ENCODE results near the gene MRGPRG. TPM values are rescaled to one million over a fixed set of nuclear protein-coding genes. Genes with fewer than 3 reads are reported as not detected.

Gene MRGPRG
- total RNA-seq, 1 donor from 2014 or later = not detected

DNA sequence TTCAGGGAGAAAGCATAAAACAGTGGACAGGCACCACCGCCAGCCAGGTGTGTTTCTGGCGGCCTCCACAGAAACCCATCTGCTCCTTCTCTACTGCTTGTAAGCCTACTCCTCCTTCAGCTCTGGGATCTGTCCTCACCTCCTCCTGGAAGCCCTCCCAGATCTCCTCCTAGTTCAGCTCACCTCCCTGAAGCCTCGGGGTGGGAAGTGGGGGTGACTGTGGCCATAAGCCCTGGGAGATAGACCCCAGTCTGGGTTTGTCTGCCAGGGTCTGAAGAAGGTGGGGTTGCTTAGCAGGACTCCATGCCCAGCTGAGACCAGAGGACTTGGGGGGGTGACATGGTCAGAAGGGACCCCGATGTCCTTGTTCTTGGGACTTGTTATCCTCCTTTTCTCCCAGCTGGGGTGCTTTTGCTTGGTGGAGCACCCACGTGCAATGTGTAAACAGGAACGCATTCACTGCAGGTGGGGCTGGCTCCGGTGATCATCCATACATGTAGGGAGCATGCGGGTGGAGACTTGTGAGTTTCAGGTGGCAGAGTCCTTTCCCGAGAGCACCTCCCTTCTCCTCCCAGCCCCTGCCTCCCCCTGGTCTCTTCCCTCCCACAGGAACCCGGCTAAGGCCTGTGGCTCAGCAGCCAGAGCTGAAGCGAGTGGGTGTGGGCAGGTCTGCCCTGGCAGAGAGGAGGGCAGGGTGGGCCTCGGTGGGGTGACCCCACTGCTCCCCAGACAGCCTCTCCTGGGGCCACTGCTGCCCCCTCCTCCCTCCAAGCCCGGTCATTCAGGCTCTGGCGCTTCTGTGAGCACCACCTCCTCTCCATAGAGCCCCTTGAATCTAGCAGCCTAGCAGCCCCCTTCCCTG, 25.9 kb downstream of the MRGPRG start:
- H3K27me3 ChIP-seq = no peaks in the 10 kb centered on the region

DNA sequence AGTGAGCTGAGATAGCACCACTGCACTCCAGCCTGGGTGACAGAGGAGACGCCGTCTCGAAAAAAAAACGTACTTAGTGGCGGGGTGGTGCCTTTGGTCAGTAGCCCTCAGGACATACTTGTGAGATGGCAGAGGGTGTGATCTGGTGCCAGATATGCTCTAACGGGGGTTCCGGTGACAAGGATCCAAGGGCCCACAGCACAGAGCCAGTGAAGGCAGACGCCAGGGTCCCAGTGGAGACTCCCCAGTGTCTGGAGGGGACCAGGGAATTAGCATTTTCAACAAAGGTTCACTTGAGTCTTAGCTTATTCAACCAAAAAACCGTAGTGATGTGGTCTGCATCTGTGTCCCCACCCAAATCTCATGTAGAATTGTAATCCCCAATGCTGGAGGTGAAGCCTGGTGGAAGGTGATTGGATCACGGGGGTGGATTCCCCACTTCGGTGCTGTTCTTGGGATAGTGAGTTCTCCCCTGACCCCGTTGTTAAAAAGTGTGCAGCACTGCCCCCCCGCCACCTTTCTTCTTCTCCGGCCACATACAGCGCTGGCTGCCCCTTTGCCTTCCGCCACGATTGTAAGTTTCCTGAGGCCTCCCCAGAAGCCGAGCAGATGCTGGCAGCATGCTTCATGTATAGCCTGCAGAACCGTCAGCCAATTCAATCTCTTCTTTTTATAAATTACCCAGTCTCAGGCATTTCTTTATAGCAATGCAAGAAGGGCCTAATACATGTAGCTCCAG, 26.9 kb downstream of the MRGPRG start:
- H3K4me3 ChIP-seq = no peak overlapping the region
- intact Hi-C loops (cut with DNase I) = no loop called here
- no peaks in the 10 kb centered on the region for H3K36me3 ChIP-seq
- no peaks in the 10 kb centered on the region for H3K27me3 ChIP-seq
- TF ChIP-seq, protein P1, sequence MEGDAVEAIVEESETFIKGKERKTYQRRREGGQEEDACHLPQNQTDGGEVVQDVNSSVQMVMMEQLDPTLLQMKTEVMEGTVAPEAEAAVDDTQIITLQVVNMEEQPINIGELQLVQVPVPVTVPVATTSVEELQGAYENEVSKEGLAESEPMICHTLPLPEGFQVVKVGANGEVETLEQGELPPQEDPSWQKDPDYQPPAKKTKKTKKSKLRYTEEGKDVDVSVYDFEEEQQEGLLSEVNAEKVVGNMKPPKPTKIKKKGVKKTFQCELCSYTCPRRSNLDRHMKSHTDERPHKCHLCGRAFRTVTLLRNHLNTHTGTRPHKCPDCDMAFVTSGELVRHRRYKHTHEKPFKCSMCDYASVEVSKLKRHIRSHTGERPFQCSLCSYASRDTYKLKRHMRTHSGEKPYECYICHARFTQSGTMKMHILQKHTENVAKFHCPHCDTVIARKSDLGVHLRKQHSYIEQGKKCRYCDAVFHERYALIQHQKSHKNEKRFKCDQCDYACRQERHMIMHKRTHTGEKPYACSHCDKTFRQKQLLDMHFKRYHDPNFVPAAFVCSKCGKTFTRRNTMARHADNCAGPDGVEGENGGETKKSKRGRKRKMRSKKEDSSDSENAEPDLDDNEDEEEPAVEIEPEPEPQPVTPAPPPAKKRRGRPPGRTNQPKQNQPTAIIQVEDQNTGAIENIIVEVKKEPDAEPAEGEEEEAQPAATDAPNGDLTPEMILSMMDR (IDR thresholded peaks at IDR 0.05) = no peak
- TF ChIP-seq POLR2AphosphoS5 (IDR thresholded peaks at IDR 0.05; ENCODE audit: insufficient read depth in 1 of 2, low read depth in 1 of 2) = no peak
- no peak for TF ChIP-seq POLR2A (IDR thresholded peaks at IDR 0.05)
- no peaks in the 10 kb centered on the region for H3K4me1 ChIP-seq
- no peak overlapping the region for H3K27ac ChIP-seq
- H3K9me3 ChIP-seq = no peaks in the 10 kb centered on the region
- no peak for DNase-seq (ENCODE audit: extremely low spot score in 2 of 2)

More for the DNA sequence above, 25.9 kb downstream of the MRGPRG start:
- H3K27ac ChIP-seq = no peak overlapping the region
- no peaks in the 10 kb centered on the region for H3K4me1 ChIP-seq
- no peaks in the 10 kb centered on the region for H3K36me3 ChIP-seq
- no peak for DNase-seq (ENCODE audit: extremely low spot score in 2 of 2)
- H3K9me3 ChIP-seq = no peaks in the 10 kb centered on the region
- intact Hi-C loops (cut with DNase I) = no loop called here
- H3K4me3 ChIP-seq = no peak overlapping the region
- TF ChIP-seq POLR2A (IDR thresholded peaks at IDR 0.05) (no peak), POLR2AphosphoS5 (IDR thresholded peaks at IDR 0.05; ENCODE audit: insufficient read depth in 1 of 2, low read depth in 1 of 2) (no peak)
- TF ChIP-seq, protein P1 (IDR thresholded peaks at IDR 0.05) = no peak

DNA sequence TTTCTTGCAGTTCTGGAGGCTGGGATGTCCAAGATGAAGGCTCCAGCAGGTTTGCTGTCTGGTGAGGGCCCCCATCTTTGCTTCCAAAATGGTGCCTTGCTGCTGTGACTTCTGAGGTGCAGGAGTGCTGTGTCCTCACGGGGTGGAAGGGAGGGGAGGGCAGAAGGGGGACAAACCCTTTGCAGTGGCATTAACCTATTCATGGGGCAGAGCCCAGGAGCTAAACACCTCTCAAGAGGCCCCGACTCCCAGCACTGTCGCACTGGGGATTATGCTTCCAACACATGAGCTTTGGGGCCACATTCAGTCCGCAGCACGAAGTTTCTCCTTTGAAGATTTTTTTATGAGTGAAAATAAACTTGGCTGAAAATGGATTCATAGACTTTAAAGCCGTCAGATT, 28.0 kb downstream of the MRGPRG start:
- DNase-seq (ENCODE audit: extremely low spot score in 2 of 2) = no peak

DNA sequence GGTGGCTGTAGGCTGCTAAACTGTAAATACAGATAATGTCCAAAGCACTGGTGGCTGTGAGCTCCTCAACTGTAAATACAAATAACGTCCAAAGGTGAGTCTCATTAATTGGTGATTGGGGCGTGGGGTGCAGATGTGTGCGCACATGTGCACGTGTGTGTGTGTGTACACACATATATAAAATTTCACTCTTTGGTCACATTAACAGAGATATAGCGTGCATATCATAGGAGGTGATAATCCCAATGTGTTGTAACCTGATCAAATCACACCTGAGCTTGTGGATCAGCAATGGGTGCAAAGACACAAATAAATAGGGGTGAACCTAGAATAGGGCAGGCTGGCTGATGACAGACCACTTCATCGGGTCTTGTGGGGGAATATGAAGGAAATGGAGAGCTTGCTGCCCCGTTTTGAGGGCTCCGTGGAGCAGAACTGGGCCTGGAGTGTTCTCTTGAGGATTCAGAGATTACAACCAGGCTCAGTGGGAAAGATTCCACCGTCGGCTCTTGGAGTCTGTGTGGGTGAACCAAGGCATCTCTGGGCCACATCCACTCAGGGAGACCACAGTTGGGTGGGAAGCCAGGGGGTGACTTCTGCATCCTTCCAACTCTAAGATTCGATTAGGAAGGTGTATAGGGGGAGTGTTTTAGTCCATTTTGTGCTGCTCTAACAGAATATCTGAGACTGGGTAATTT, 28.6 kb downstream of the MRGPRG start:
- no peak overlapping the region for H3K27ac ChIP-seq
- H3K27me3 ChIP-seq = no peaks in the 10 kb centered on the region
- TF ChIP-seq POLR2A (IDR thresholded peaks at IDR 0.05) (no peak), POLR2AphosphoS5 (IDR thresholded peaks at IDR 0.05; ENCODE audit: insufficient read depth in 1 of 2, low read depth in 1 of 2) (no peak)
- TF ChIP-seq, protein P1 (IDR thresholded peaks at IDR 0.05) = no peak
- no peaks in the 10 kb centered on the region for H3K36me3 ChIP-seq
- H3K4me3 ChIP-seq = no peak overlapping the region
- intact Hi-C loops (cut with DNase I) = no loop called here
- DNase-seq (ENCODE audit: extremely low spot score in 2 of 2) = no peak
- H3K4me1 ChIP-seq = no peaks in the 10 kb centered on the region
- no peaks in the 10 kb centered on the region for H3K9me3 ChIP-seq

More for the DNA sequence above, 28.0 kb downstream of the MRGPRG start:
- Histone ChIP-seq H3K9me3 (no peaks in the 10 kb centered on the region), H3K27me3 (no peaks in the 10 kb centered on the region), H3K36me3 (no peaks in the 10 kb centered on the region), H3K4me1 (no peaks in the 10 kb centered on the region), H3K4me3 (no peak overlapping the region), H3K27ac (no peak overlapping the region)
- no peak for TF ChIP-seq POLR2AphosphoS5 (IDR thresholded peaks at IDR 0.05; ENCODE audit: insufficient read depth in 1 of 2, low read depth in 1 of 2)
- intact Hi-C loops (cut with DNase I) = no loop called here

DNA sequence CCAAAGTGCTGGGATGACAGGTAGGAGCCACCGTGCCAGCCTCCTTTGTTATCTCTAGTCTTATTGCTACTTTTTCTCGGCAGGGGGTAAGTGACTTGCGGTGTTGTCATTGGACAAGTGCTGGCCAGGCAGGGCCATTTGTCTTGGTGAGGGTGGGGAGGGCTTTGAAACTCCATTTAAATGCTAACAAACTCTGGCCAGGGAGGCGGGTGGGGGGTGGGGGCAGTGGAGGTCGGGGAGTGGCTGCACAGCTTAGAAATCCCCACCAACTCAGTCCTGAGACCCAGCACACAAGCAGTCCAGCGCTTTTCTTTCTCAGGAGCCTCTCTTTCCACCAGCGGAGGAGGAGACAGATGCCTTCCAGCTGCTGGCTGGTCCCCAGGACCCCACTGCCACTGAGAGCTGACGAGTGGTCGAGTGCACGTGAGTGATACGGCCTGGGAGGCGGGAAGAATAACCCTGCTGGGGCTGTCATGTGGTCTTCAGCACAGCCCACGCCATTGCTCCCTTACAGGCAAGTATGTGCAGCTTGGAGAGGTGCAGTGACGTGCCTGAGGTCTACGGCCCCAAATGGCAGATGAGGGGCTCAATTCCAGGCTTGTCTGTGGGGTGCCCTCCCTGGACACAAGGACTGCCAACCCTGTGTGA, 29.3 kb downstream of the MRGPRG start:
- intact Hi-C loops (cut with DNase I) = no loop called here
- no peaks in the 10 kb centered on the region for H3K4me1 ChIP-seq
- no peaks in the 10 kb centered on the region for H3K27me3 ChIP-seq
- H3K9me3 ChIP-seq = no peaks in the 10 kb centered on the region
- H3K4me3 ChIP-seq = no peak overlapping the region
- no peak for TF ChIP-seq POLR2AphosphoS5 (IDR thresholded peaks at IDR 0.05; ENCODE audit: insufficient read depth in 1 of 2, low read depth in 1 of 2)
- no peak for DNase-seq (ENCODE audit: extremely low spot score in 2 of 2)
- H3K36me3 ChIP-seq = no peaks in the 10 kb centered on the region
- no peak overlapping the region for H3K27ac ChIP-seq

Measured in vagina (tissue), 2 donors.